NCI-H2227 (cell line): ENCODE results near the gene GALNT14.

ENCODE experiments used
- DNase-seq: peaks from one replicate; lab custom pipeline; 2025; ENCODE audit not compliant: unreplicated experiment; lab: John Stamatoyannopoulos, UW

GALNT14 gene

GRCh38 chr2:31058096-31059035 is 79.9 kb downstream of the GALNT14 start:
- no peak for DNase-seq

DNA sequence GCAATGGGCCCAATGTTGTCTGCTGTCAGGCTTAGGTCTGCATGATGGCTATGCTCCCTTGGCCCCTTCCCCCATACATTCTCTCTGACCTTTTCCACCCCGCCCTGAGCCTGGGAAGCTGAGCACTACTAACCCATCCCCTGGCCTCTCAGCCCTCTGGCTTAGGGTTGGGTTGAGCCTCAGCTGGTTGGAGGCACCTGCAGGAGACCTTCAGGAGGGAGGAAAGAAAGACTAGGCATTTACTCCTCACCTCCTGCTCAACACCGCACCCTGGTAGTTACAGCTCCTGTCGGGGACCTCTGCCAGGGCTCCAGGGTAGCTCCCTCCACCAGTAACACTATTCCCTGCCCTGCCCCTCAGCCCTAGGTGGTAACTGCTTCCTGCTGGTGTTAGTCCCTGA is 80.5 kb downstream of the GALNT14 start:
- DNase-seq, result no peak

- DNase-seq, result no peak
Measured at GRCh38 chr2:31055938-31056337, 82.3 kb downstream of the GALNT14 start.

- no peak for DNase-seq
Measured at GRCh38 chr2:31054842-31055388, 83.3 kb downstream of the GALNT14 start.

GRCh38 chr2:31053929-31054782 is 84.1 kb downstream of the GALNT14 start:
- DNase-seq, result no peak

DNA sequence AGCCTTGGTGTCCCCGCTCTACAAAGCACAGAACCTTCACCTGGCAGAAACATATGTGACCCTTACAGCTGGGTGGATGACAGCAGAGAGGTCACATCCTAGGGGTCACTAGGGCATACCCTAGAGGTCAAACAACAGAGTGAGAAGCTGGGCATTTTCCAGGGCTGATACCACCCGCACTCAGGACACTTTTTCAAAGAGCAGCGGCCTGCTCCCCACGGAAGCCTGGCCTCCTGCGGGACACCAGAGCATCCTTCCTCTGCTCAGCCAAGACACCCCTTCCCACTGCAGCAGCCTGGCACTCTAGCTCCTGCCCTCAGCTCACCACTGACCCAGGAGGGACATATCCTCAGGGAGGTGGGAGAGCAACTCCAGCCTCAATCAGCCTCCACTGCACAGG is 86.0 kb downstream of the GALNT14 start:
- no peak for DNase-seq

DNA sequence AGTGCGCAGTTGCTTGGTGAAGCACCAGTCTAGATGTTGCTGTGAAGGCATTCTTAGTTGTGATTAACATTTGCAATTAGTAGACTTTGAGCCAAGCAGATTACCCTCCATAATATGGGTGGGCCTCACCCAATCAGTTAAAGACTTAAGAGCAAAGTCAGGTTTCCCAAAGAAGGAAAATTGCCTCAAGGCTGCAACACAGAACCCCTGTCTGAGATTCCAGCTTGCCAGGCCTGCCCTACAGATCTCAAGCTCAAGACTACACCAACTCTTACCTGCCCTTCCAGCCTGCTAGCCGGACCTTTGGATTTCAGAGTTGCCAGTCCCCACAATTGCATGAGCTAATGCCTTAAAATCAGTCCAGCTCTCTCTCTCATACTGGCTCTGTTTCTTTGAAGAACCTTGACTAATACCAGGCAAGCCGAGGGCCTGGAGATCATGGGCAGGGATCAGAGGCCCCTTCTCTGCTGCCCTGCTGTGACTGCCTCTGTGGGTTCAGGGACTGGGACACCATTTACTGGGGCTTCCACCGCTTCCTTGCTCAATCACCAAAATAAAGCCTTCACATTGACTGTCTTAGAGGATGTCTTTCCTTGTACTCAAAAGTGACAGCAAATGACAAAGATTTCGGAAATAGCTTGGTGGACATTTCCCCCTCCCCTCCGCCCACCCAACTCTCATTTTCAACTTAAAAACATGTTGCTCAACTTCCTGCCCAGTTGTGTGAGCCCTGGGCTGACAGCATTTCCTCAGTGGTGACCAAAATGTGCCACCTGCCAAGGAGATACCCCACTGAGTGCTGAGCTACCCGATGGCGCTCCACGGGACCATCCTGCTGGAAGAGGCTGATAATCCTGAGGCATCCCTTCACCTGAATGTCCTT is 86.7 kb downstream of the GALNT14 start:
- DNase-seq, result no peak

DNA sequence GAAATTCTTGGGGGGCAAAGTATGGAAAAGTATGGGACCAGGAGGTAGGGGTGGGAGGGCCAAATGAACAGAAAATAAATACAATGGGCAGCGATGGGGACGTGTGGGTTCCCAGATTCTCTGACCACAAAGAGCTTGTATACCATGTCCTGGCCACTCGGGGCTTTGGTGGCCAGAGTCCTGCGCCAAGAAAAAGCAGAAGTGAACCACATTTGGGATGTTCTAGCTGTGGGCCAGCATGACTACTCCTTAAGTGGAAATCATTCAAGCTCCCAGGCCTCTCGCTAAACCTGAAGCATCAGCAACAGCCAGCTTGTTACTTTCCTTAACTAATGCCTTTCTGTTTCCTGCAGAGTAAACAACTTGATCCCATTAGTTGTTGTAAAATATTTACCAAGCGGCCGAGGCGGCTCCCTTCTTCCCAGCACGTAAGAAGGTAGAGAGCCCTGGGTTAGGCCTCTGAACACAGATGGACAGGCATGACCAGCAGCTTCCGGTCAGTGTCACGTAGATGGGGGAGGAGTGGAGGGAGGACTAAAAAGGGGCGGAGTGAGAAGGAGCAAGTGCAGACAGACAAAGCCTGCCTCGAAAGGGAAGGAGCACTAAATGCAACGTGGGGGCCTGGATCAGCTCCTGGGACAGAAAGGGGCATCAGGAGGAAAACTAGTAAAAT is 88.2 kb downstream of the GALNT14 start:
- no peak for DNase-seq

DNA sequence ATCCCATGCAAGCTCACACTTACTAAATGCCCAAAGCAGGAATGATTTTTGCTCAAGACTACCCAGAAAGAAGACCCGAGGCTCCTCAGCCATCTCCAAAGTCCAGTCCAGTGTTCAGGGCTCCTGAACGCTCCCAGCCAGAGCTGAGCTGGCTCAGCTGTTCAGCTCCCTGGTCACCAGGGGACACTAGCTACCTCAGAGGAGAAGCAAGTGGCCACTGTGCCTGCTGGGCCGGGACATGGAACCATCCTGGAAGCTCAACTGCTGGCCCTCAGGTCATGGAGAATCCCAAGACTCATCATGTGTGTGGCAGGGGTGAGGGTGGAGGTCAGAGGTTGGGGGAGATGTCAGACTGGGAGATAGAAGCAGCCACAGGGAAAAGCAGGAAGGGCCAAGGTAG is 89.0 kb downstream of the GALNT14 start:
- DNase-seq, result no peak

- DNase-seq, result no peak
Measured at GRCh38 chr2:31047599-31047998, 90.6 kb downstream of the GALNT14 start.

DNA sequence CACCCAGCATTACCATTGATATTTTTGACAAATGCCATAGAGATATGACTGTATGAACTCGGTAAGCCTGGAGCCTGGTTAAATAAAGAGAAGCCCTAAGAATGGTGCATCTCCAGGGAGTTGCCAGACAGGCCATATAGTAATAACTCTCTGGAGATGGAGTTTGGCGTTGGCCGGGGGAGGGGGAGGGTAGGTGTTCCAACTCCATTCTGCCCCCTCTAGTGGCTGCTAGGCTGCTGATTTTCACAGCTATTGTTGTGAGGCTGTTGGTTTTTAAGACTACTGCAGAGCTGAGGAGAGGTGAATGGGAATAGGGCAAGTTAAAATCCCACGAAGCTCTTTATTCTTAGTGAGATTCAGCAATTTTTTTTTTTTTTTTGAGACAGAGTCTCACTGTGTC is 99.9 kb downstream of the GALNT14 start:
- no peak for DNase-seq

GRCh38 chr2:31037058-31037457 is 101.2 kb downstream of the GALNT14 start:
- no peak for DNase-seq

- DNase-seq, result no peak
Measured at GRCh38 chr2:31033032-31033431, 105.2 kb downstream of the GALNT14 start.

DNA sequence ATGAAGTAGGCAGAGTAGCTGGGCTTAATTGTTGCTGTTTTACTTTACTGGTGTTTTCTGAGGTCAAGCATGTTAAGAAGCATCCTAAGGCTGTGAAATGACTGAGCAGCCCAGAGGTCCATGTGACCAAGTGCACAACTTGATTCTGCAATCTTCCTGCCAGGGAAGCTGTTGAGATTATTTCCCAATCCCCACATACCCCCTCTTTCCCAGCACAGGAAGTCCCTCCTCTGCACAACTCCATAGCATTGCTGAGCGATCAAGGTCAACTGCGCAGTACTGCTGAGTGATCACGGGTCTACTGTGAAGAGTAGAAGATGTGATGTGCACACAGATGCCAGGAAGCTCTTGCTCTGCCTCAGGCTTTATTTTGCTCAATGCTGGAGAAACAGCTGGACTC is 105.8 kb downstream of the GALNT14 start:
- DNase-seq, result no peak

DNA sequence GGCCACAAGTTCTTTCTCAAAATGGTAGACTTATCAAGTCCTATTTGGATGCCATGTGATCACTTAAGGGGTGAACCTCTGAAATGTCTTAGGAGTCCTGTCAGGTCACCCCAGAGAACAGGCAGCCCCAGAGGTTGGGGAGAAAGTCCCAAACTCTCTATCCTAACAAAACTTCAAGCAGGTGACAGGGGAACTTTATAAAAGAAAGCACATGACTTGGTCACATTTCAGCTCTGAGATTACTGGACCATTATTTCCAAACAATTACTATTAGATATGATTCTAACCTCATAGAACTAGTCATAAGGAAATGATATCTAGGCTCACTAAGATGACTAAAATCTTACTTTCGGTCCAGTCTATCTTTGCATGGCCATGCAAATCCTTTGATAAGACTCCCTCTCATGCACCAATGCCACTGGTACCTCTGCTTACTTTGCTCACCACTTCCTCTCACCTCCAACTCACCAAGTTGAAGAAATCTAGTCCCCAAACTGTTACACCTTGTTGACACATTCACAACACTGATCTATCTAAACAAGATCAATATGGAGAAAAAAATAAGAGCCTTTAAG is 107.0 kb downstream of the GALNT14 start:
- DNase-seq, result no peak

GRCh38 chr2:31028417-31028816 is 109.8 kb downstream of the GALNT14 start:
- DNase-seq, result no peak

GRCh38 chr2:31027549-31027948 is 110.7 kb downstream of the GALNT14 start:
- no peak for DNase-seq

DNA sequence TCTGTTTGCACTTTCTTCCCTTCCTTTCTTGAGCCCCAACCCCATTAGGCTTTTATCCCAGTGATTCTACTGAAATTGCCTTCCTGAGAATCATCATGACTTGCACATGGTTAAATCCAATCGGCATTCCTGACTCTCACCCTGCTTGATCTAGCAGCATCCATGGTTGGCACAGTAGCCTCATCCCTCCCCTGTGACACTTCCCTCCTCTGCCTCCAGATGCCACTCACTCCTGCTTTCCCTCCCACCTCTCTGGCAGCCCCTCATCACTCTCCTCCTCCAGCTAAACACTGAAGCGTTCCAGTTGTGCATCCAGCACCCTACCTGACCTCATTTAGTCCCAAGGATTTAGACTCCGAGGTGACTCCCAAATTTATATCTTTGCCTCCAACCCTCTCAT is 114.7 kb downstream of the GALNT14 start:
- no peak for DNase-seq

- DNase-seq, result no peak
Measured at GRCh38 chr2:31020713-31021112, 117.5 kb downstream of the GALNT14 start.

DNA sequence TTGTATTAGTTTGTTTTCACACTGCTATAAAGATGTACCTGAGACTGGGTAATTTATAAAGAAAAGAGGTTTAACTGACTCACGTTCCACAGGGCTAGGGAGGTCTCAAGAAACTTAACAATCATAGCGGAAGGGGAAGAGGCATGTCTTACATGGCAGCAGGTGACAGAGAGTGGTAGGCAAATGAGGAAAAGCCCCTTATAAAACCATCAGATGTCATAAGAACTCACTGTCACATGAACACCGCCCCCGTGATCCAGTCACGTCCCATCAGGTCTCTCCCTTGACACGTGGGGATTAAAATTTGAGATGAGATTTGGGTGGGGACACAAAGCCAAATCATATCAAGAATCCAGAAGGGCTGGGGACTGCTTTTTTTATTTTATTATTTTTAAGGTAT is 120.0 kb downstream of the GALNT14 start:
- DNase-seq, result no peak
